ENCODE results near the gene RMND1.

Gene RMND1

GRCh38 chr6:151417477-151417876 lies 34.4 kb downstream of the RMND1 start:
- DNase-seq (ENCODE audit: low read depth in 2 of 2): no peak

- no peak for DNase-seq (ENCODE audit: low read depth in 2 of 2)
These were observed 37.2 kb downstream of the RMND1 start for GRCh38 chr6:151414641-151415260.

- DNase-seq (ENCODE audit: low read depth in 2 of 2): no peak
These were observed 38.4 kb downstream of the RMND1 start for GRCh38 chr6:151413372-151414145.

GRCh38 chr6:151412909-151413308 lies 39.0 kb downstream of the RMND1 start:
- DNase-seq (ENCODE audit: low read depth in 2 of 2): no peak

GRCh38 chr6:151409679-151410078 lies 42.2 kb downstream of the RMND1 start:
- DNase-seq (ENCODE audit: low read depth in 2 of 2): no peak

GRCh38 chr6:151409260-151409659 lies 42.7 kb downstream of the RMND1 start:
- no peak for DNase-seq (ENCODE audit: low read depth in 2 of 2)

GRCh38 chr6:151408858-151409257 lies 43.1 kb downstream of the RMND1 start:
- no peak for DNase-seq (ENCODE audit: low read depth in 2 of 2)

GRCh38 chr6:151403919-151404308 lies 48.0 kb downstream of the RMND1 start:
- no peak for DNase-seq (ENCODE audit: low read depth in 2 of 2)

- no peak for DNase-seq (ENCODE audit: low read depth in 2 of 2)
These were observed 49.7 kb downstream of the RMND1 start for GRCh38 chr6:151402228-151402627.

- DNase-seq (ENCODE audit: low read depth in 2 of 2): no peak
These were observed 51.5 kb downstream of the RMND1 start for GRCh38 chr6:151400473-151400872.

GRCh38 chr6:151399679-151400078 lies 52.2 kb downstream of the RMND1 start:
- no peak for DNase-seq (ENCODE audit: low read depth in 2 of 2)

- no peak for DNase-seq (ENCODE audit: low read depth in 2 of 2)
These were observed 58.5 kb downstream of the RMND1 start for GRCh38 chr6:151393410-151393809.

GRCh38 chr6:151392427-151392826 lies 59.5 kb downstream of the RMND1 start:
- no peak for DNase-seq (ENCODE audit: low read depth in 2 of 2)

GRCh38 chr6:151391471-151392413 lies 60.2 kb downstream of the RMND1 start, which contains the start of gene ZBTB2:
ZBTB2 (minus strand) TSS chr6:151391559; CDS start chr6:151373637, 17,922 bp downstream.
- peak; percentile 41 to 43 for DNase-seq (ENCODE audit: low read depth in 2 of 2)

- peak; percentile 68 to 69 for DNase-seq (ENCODE audit: low read depth in 2 of 2)
These were observed 61.0 kb downstream of the RMND1 start for GRCh38 chr6:151390851-151391470.

GRCh38 chr6:151390276-151390850 lies 61.6 kb downstream of the RMND1 start:
- DNase-seq (ENCODE audit: low read depth in 2 of 2): peak; percentile 93 to 97

GRCh38 chr6:151389618-151390275 lies 62.2 kb downstream of the RMND1 start:
- no peak for DNase-seq (ENCODE audit: low read depth in 2 of 2)

GRCh38 chr6:151388997-151389617 lies 62.8 kb downstream of the RMND1 start:
- DNase-seq (ENCODE audit: low read depth in 2 of 2): no peak

GRCh38 chr6:151388236-151388635 lies 63.7 kb downstream of the RMND1 start:
- DNase-seq (ENCODE audit: low read depth in 2 of 2): no peak
